DMS 273 treated with DMSO at 0.1 percent for 48 hours (cell line): ENCODE measurements around the gene CD80.

ENCODE experiments used
- DNase-seq: peaks from one replicate; lab custom pipeline; 2025; lab: John Stamatoyannopoulos, UW

CD80 gene

GRCh38 chr3:119547227-119547626 lies 12.2 kb downstream of the CD80 start:
- DNase-seq, result no peak

GRCh38 chr3:119543147-119543546 lies 16.3 kb downstream of the CD80 start:
- DNase-seq, result no peak

- DNase-seq, result no peak
Measured at GRCh38 chr3:119542168-119542767, 17.1 kb downstream of the CD80 start.

- no peak for DNase-seq
Measured at GRCh38 chr3:119541547-119541946, 17.9 kb downstream of the CD80 start.

- DNase-seq, result no peak
Measured at GRCh38 chr3:119538772-119539171, 20.6 kb downstream of the CD80 start.

GRCh38 chr3:119536757-119537156 lies 22.7 kb downstream of the CD80 start:
- no peak for DNase-seq

- no peak for DNase-seq
Measured at GRCh38 chr3:119534296-119534695, 25.1 kb downstream of the CD80 start.

- DNase-seq, result no peak
Measured at GRCh38 chr3:119531151-119531550, 28.3 kb downstream of the CD80 start.

- DNase-seq, result no peak
Measured at GRCh38 chr3:119530456-119530855, 29.0 kb downstream of the CD80 start.

GRCh38 chr3:119529883-119530282 lies 29.5 kb downstream of the CD80 start:
- DNase-seq, result no peak

- DNase-seq, result no peak
Measured at GRCh38 chr3:119527714-119528113, 31.7 kb downstream of the CD80 start.

GRCh38 chr3:119524931-119525662 lies 34.3 kb downstream of the CD80 start:
- no peak for DNase-seq

GRCh38 chr3:119518026-119518425 lies 41.4 kb downstream of the CD80 start:
- DNase-seq, result no peak

GRCh38 chr3:119517112-119517511 lies 42.3 kb downstream of the CD80 start:
- no peak for DNase-seq

GRCh38 chr3:119514637-119515036 lies 44.8 kb downstream of the CD80 start:
- no peak for DNase-seq

GRCh38 chr3:119510690-119511089 lies 48.7 kb downstream of the CD80 start:
- no peak for DNase-seq

GRCh38 chr3:119508172-119508845 lies 51.1 kb downstream of the CD80 start:
- no peak for DNase-seq

GRCh38 chr3:119507404-119507803 lies 52.0 kb downstream of the CD80 start:
- DNase-seq, result no peak

GRCh38 chr3:119506631-119507030 lies 52.8 kb downstream of the CD80 start:
- no peak for DNase-seq

- no peak for DNase-seq
Measured at GRCh38 chr3:119500901-119501300, 58.5 kb downstream of the CD80 start.

GRCh38 chr3:119500265-119500664 lies 59.1 kb downstream of the CD80 start:
- DNase-seq, result no peak

- peak; percentile 96 for DNase-seq
Measured at GRCh38 chr3:119498186-119499011, 61.0 kb downstream of the CD80 start, which contains the start of gene TIMMDC1. Gene TIMMDC1, plus strand, starts transcription at chr3:119498547. Its CDS starts 187 bp downstream, at chr3:119498734.
